OCI-LY1 (cell line): ENCODE measurements around the gene CTXND2.
"Not testable (repeated sequence)": the region's sequence is repeated elsewhere in the genome, so short reads cannot be mapped to it uniquely, and the experiment has no call there.

Source experiments
- H2AFZ ChIP-seq: fragments of 200-600 bp; sonication (generic), shearing (Covaris generic); 2 replicates; pipeline ENCODE4 v1.6.0; 2014; ENCODE audit warnings: antibody characterized with exemption, mild to moderate bottlenecking, low read length
- H3F3A ChIP-seq: fragments of 200-600 bp; sonication (generic), shearing (Covaris generic); 2 replicates; pipeline ENCODE4 v1.6.0; 2014; ENCODE audit warnings: mild to moderate bottlenecking, antibody characterized with exemption, low read length, moderate library complexity; ENCODE audit not compliant: insufficient read depth
- H3K27ac ChIP-seq: fragments of 200-600 bp; sonication (generic); 2 replicates; pipeline ENCODE4 v1.5.1; 2014; ENCODE audit warnings: low read length, mixed run types, mild to moderate bottlenecking, low read depth; ENCODE audit not compliant: poor library complexity, severe bottlenecking
- H3K27me3 ChIP-seq: fragments of 200-600 bp; sonication (generic); 2 replicates; pipeline ENCODE4 v1.6.0; 2014; ENCODE audit warnings: antibody characterized with exemption, mild to moderate bottlenecking, low read length, moderate library complexity; ENCODE audit not compliant: insufficient read depth
- H3K36me3 ChIP-seq: fragments of 200-600 bp; sonication (generic); 2 replicates; pipeline ENCODE4 v1.6.1; 2014; ENCODE audit warnings: mild to moderate bottlenecking, antibody characterized with exemption, low read length, moderate library complexity, mixed read lengths; ENCODE audit not compliant: insufficient read depth
- H3K4me1 ChIP-seq: fragments of 200-600 bp; sonication (generic); 2 replicates; pipeline ENCODE4 v1.5.1; 2014; ENCODE audit warnings: mild to moderate bottlenecking, low read length, moderate library complexity; ENCODE audit not compliant: insufficient read depth, severe bottlenecking
- H3K4me2 ChIP-seq: fragments of 200-600 bp; sonication (generic), shearing (Covaris generic); 2 replicates; pipeline ENCODE4 v1.6.1; 2014; ENCODE audit warnings: low read length
- H3K4me3 ChIP-seq: fragments of 200-600 bp; sonication (generic); 2 replicates; pipeline ENCODE4 v1.5.1; 2014; ENCODE audit warnings: low read length, low read depth, mild to moderate bottlenecking, mixed read lengths; ENCODE audit not compliant: poor library complexity, severe bottlenecking
- H3K79me2 ChIP-seq: fragments of 200-600 bp; shearing (Covaris generic); 2 replicates; pipeline ENCODE4 v1.6.1; 2016; ENCODE audit warnings: mixed run types, low read length, mixed read lengths; ENCODE audit not compliant: insufficient read depth
- H3K9ac ChIP-seq: fragments of 200-600 bp; sonication (generic), shearing (Covaris generic); 2 replicates; pipeline ENCODE4 v1.6.1; 2014; ENCODE audit warnings: mild to moderate bottlenecking, low read length, mixed read lengths
- H3K9me2 ChIP-seq: fragments of 200-600 bp; sonication (generic), shearing (Covaris generic); 2 replicates; pipeline ENCODE4 v1.6.1; 2014; ENCODE audit warnings: low read depth, mild to moderate bottlenecking, low read length, mixed read lengths
- H3K9me3 ChIP-seq: fragments of 200-600 bp; shearing (Covaris generic); 2 replicates; pipeline ENCODE4 v1.6.1; 2014; ENCODE audit warnings: low read length, mixed read lengths
- H4K20me1 ChIP-seq: fragments of 200-600 bp; sonication (generic), shearing (Covaris generic); 2 replicates; pipeline ENCODE4 v1.6.0; 2016; ENCODE audit warnings: mild to moderate bottlenecking, low read length; ENCODE audit not compliant: insufficient read depth
- CTCF ChIP-seq: fragments of 200-600 bp; sonication (generic), shearing (Covaris generic); IDR thresholded peaks from 2 replicates; pipeline ENCODE4 v1.5.1; 2017; ENCODE audit warnings: mild to moderate bottlenecking, antibody characterized with exemption, low read length, moderate library complexity, mixed read lengths
- EZH2 ChIP-seq: fragments of 200-600 bp; sonication (generic), shearing (Covaris generic); IDR thresholded peaks from 2 replicates; pipeline ENCODE4 v1.8.0; 2017; ENCODE audit warnings: borderline replicate concordance, mixed run types, mild to moderate bottlenecking, antibody characterized with exemption, low read length, moderate library complexity, mixed read lengths

Gene CTXND2

DNA sequence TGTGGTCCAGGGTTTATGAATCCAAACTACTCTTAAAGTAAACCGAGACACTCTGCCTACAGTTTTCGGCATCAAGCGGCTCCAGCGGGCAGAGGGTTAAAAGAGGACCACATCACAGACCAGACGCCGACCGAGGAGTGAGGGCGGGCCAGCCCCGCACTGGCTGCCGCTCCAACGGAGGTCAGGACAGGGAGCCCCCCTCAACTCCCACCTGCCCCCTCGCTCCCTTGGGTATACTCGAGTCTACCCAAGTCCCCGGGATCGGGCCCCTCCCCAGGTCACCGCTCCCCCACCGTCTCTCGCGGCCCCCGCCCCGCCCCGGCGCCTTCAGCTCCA lies 10.8 kb upstream of the CTXND2 start:
- H3K4me2 ChIP-seq, result peak overlapping the region; percentile 96
- H3K9me2 ChIP-seq, result no peaks in the 10 kb centered on the region
- H3K4me1 ChIP-seq, result peaks cover 21% of the 10 kb centered on the region
- H3K9me3 ChIP-seq, result no peaks in the 10 kb centered on the region
- no peaks in the 10 kb centered on the region for H3K27me3 ChIP-seq
- H3F3A ChIP-seq, result no peaks in the 10 kb centered on the region
- peak overlapping the region; percentile 80 for H3K4me3 ChIP-seq
- 0 out of 2 replicates have a peak, but pooled peaks cover 3% of the 10 kb centered on the region for H3K36me3 ChIP-seq
- peaks cover 18% of the 10 kb centered on the region for H3K79me2 ChIP-seq
- H3K9ac ChIP-seq, result peak overlapping the region; percentile 73
- no peaks in the 10 kb centered on the region for H4K20me1 ChIP-seq
- H3K27ac ChIP-seq, result peak overlapping the region; percentile 78
- no peak overlapping the region for H2AFZ ChIP-seq
- TF ChIP-seq CTCF, result no peak
- TF ChIP-seq EZH2, result no peak

GRCh38 chr1:150878931-150879330 lies 8.0 kb upstream of the CTXND2 start:
- not testable (repeated sequence) for H3K4me3 ChIP-seq, H2AFZ ChIP-seq, H3K9me3 ChIP-seq, H4K20me1 ChIP-seq, H3K36me3 ChIP-seq, H3K4me2 ChIP-seq, H3K9ac ChIP-seq, H3F3A ChIP-seq, H3K27ac ChIP-seq, H3K9me2 ChIP-seq, H3K27me3 ChIP-seq
- Histone ChIP-seq H3K79me2 (peaks cover 18% of the 10 kb centered on the region), H3K4me1 (peaks cover 21% of the 10 kb centered on the region)

GRCh38 chr1:150881331-150882070 lies 5.4 kb upstream of the CTXND2 start:
- no peaks in the 10 kb centered on the region for H3K36me3 ChIP-seq
- no peak overlapping the region for H3K4me3 ChIP-seq
- no peaks in the 10 kb centered on the region for H3F3A ChIP-seq
- H3K9me2 ChIP-seq, result no peaks in the 10 kb centered on the region
- H3K4me1 ChIP-seq, result peaks cover 4% of the 10 kb centered on the region
- H3K27me3 ChIP-seq, result no peaks in the 10 kb centered on the region
- TF ChIP-seq CTCF (no peak), EZH2 (no peak)
- no peaks in the 10 kb centered on the region for H3K9me3 ChIP-seq
- H3K4me2 ChIP-seq, result no peak overlapping the region
- H3K79me2 ChIP-seq, result no peaks in the 10 kb centered on the region
- no peak overlapping the region for H2AFZ ChIP-seq
- no peaks in the 10 kb centered on the region for H4K20me1 ChIP-seq
- H3K9ac ChIP-seq, result no peak overlapping the region
- H3K27ac ChIP-seq, result no peak overlapping the region

GRCh38 chr1:150883121-150883520 lies 3.8 kb upstream of the CTXND2 start:
- not testable (repeated sequence) for H3K9me3 ChIP-seq, H4K20me1 ChIP-seq, H3K36me3 ChIP-seq, H2AFZ ChIP-seq, H3K4me1 ChIP-seq, H3K79me2 ChIP-seq, H3K27me3 ChIP-seq, H3K9me2 ChIP-seq, H3K4me3 ChIP-seq, H3K27ac ChIP-seq, H3K4me2 ChIP-seq, H3K9ac ChIP-seq, H3F3A ChIP-seq
